ENCODE results near the gene SPNS1. TPM values are rescaled to one million over a fixed set of nuclear protein-coding genes. Genes with fewer than 3 reads are reported as not detected.
"Not testable (repeated sequence)": the region's sequence is repeated elsewhere in the genome, so short reads cannot be mapped to it uniquely, and the experiment has no call there.

Gene SPNS1
- total RNA-seq, 1 donor from 2014 or later, result 22.5 TPM

- ATAC-seq, result peak; percentile 9
Observed at GRCh38 chr16:28958836-28959235, 15.7 kb upstream of the SPNS1 start.

GRCh38 chr16:28964072-28964471 is 10.5 kb upstream of the SPNS1 start:
- no peak for ATAC-seq

GRCh38 chr16:28964496-28964895 is 10.1 kb upstream of the SPNS1 start:
- ATAC-seq, result no peak

GRCh38 chr16:28967156-28967555 is 7.4 kb upstream of the SPNS1 start:
- ATAC-seq, result no peak

- ATAC-seq, result not testable (repeated sequence)
Observed at GRCh38 chr16:28969696-28970095, 4.9 kb upstream of the SPNS1 start.

GRCh38 chr16:28974007-28974436 is 556 bp upstream of the SPNS1 start:
- ATAC-seq, result peak; percentile 13

GRCh38 chr16:28975158-28975599 is 601 bp downstream of the SPNS1 start:
- ATAC-seq, result peak; percentile 24

- ATAC-seq, result no peak
Observed at GRCh38 chr16:28977703-28978662, 3.4 kb downstream of the SPNS1 start.

- not testable (repeated sequence) for ATAC-seq
Observed at GRCh38 chr16:28980330-28980729, 5.8 kb downstream of the SPNS1 start.

- ATAC-seq, result no peak
Observed at GRCh38 chr16:28980929-28981328, 6.4 kb downstream of the SPNS1 start.

- no peak for ATAC-seq
Observed at GRCh38 chr16:28981517-28981916, 6.9 kb downstream of the SPNS1 start.

GRCh38 chr16:28982418-28982817 is 7.8 kb downstream of the SPNS1 start:
- ATAC-seq, result no peak

- no peak for ATAC-seq
Observed at GRCh38 chr16:28982949-28983348, 8.4 kb downstream of the SPNS1 start.

- no peak for ATAC-seq
Observed at GRCh38 chr16:28983644-28984043, 9.1 kb downstream of the SPNS1 start.

- peak; percentile 12 for ATAC-seq
Observed at GRCh38 chr16:28984091-28984490, 9.5 kb downstream of the SPNS1 start.

- peak; percentile 35 for ATAC-seq
Observed at GRCh38 chr16:28984619-28985135, 10.1 kb downstream of the SPNS1 start, which contains the start of gene LAT. TSS of gene LAT (plus strand) at chr16:28985052. CDS start at chr16:28985418, 366 bp downstream.

- no peak for ATAC-seq
Observed at GRCh38 chr16:28985211-28986041, 10.8 kb downstream of the SPNS1 start.

- ATAC-seq, result no peak
Observed at GRCh38 chr16:28986046-28986445, 11.5 kb downstream of the SPNS1 start.

- no peak for ATAC-seq
Observed at GRCh38 chr16:28986492-28986891, 11.9 kb downstream of the SPNS1 start.

GRCh38 chr16:28987170-28987853 is 12.7 kb downstream of the SPNS1 start:
- ATAC-seq, result no peak

GRCh38 chr16:28989363-28989762 is 14.8 kb downstream of the SPNS1 start:
- no peak for ATAC-seq

- no peak for ATAC-seq
Observed at GRCh38 chr16:28990375-28991040, 15.9 kb downstream of the SPNS1 start.

All from esophagus mucosa (tissue), 1 donor.